NOMO-1 (cell line): ENCODE results near the gene S100A6.

Experiments used
- DNase-seq, 2 experiments: peaks; one replicate each; lab custom pipeline; 2025; ENCODE audit not compliant: unreplicated experiment in 2 of 2; lab: John Stamatoyannopoulos, UW

S100A6 gene

DNA sequence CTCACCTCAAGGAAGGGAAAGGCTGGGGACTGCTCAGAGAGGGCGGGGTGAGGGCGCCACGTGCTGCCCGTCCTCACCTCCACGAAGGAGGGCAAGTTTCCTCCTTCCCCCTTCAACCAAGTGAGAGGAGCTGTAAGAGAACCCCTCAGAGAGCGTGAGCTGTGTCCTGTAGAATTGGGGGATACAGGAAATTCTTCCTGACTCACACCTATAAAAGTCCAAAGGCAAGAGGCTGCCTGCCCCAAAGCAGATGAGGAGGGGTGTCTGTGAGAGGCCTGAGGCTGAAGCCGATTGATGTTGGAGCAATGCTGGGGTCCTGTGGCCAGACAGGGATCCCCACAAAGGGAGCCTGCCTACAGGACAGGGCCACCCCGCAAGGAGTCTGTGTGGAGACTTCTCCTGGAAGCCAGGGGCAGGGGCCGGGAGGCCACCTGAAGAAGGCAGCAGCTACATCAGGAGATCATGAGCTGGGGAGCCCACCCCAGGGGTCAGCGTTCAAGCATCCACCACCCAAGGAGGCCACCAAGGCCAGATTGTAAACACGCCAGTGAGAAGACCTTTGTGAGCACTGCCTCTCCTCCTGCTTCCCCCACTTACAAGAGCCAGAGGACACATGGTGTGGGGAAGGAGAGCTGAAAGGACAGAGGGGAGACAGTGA lies 27.7 kb downstream of the S100A6 start:
- no peak for DNase-seq

GRCh38 chr1:153506831-153507413 lies 28.9 kb downstream of the S100A6 start:
- DNase-seq = no peak

- no peak for DNase-seq
These were observed 29.4 kb downstream of the S100A6 start for GRCh38 chr1:153506386-153506785.

DNA sequence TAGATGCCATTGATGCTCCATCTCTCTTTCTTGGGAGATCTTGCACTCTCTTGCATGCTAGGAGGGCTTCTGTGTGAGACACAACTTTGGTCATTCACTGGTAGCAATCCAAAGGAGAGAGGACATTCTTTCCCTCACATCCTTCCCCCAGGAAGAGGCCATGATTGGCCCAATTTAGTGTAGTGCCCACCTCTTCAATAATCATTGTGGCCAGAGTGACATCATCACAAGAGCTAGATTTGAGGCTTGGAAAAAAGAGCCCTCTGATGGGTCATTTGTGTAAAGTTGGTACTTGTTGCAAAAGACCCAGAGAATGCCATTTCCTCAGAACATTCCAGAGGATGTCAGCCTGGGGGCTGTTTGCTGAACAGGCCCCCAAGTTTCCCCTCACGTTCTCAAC lies 30.2 kb downstream of the S100A6 start:
- DNase-seq = no peak

DNA sequence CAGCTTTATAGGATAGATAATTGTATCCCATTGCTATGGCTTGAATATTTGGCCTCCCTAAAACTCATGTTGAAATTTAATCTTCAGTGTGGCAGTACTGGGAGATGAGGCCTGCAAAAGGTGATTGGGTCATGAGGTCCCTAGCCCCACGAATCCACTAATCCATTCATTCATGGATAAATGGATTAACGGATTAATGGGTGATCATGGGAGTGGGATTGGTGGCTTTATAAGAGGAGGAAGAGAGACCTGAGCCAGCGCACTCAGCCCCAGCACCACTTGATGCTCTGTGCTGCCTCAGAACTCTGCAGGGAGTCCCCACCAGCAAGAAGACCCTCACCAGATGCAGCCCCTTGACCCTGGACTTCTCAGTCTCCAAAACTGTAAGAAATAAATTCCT lies 32.0 kb downstream of the S100A6 start:
- DNase-seq = no peak

DNA sequence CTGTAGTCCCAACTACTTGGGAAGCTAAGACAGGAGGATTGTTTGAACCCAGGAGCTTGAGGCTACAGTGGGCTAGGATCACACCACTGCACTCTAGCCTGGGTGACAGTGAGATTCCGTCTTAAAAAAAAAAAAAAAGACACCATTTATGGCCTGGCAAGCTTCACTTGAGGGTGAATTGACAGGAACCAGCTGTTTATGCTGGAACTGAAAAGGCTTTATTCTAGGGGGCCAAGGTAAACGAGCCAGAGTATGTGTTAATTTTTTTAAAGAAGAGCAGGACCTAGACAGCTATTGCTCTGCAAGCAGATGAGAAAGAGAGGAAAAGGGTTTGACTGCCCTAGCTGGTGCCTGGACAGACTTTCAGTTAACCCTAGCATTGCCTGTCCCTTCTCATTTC lies 37.0 kb downstream of the S100A6 start:
- no peak for DNase-seq

GRCh38 chr1:153495536-153495935 lies 40.3 kb downstream of the S100A6 start:
- no peak for DNase-seq

- DNase-seq = peak; percentile 11 to 48
These were observed 40.7 kb downstream of the S100A6 start for GRCh38 chr1:153494976-153495535.

GRCh38 chr1:153493343-153493960 lies 42.3 kb downstream of the S100A6 start:
- DNase-seq = no peak

- peak; percentile 41 to 73 for DNase-seq
These were observed 45.3 kb downstream of the S100A6 start for GRCh38 chr1:153490272-153491051.

GRCh38 chr1:153488731-153489130 lies 47.1 kb downstream of the S100A6 start:
- DNase-seq = no peak

GRCh38 chr1:153487707-153488106 lies 48.1 kb downstream of the S100A6 start:
- no peak for DNase-seq

- no peak for DNase-seq
These were observed 49.9 kb downstream of the S100A6 start for GRCh38 chr1:153485863-153486262.
